Peyer's patch (tissue), 4 donors: Measurements from ENCODE around the gene ETV4. TPM values are rescaled to one million over a fixed set of nuclear protein-coding genes. Genes with fewer than 3 reads are reported as not detected.

ENCODE experiments used
- DNase-seq, 3 donors: peaks; one replicate each; pipeline ENCODE4 v3.0.0-alpha.2; 2017 to 2019
- H3K27ac ChIP-seq, 4 donors: fragments of 200-600 bp; sonication (generic); one replicate each; pipeline ENCODE4 v1.5.1; 2016 to 2019
- H3K27me3 ChIP-seq, 2 donors: fragments of 200-600 bp; sonication (generic); one replicate each; pipeline ENCODE4 v1.5.1; 2019
- H3K36me3 ChIP-seq, 3 donors: fragments of 200-600 bp; sonication (generic); one replicate each; pipeline ENCODE4 v1.5.1; 2016 to 2019
- H3K4me1 ChIP-seq, 4 donors: fragments of 200-600 bp; sonication (generic); one replicate each; pipeline ENCODE4 v1.5.1; 2016 to 2019
- H3K4me3 ChIP-seq, 4 donors: fragments of 200-600 bp; sonication (generic); 1 replicate in 3 of 4; 2 replicates in 1 of 4; pipeline ENCODE4 v1.5.1; 2016 to 2019; ENCODE audit warnings: mild to moderate bottlenecking in 1 of 4
- H3K9me3 ChIP-seq, 4 donors: fragments of 200-600 bp; sonication (generic); one replicate each; pipeline ENCODE4 v1.5.1; 2016 to 2019; ENCODE audit warnings: mild to moderate bottlenecking in 1 of 4
- CTCF ChIP-seq, 6 experiments: fragments of 450-650 bp in 4 of 6; fragments of 200-600 bp in 2 of 6; sonication (generic) in 1 of 6; IDR thresholded peaks; one replicate each; pipeline ENCODE4 v1.5.1; 2017 to 2019; ENCODE audit warnings: antibody characterized with exemption in 6 of 6, mild to moderate bottlenecking in 3 of 6, moderate library complexity in 1 of 6
- POLR2A ChIP-seq, 2 donors: fragments of 450-650 bp; IDR thresholded peaks; one replicate each; pipeline ENCODE4 v1.5.1; 2017; ENCODE audit warnings: antibody characterized with exemption in 2 of 2, mild to moderate bottlenecking in 2 of 2, moderate library complexity in 2 of 2
- total RNA-seq, 4 donors: library from RNA; depleted of rRNA; stranded (reverse); fragments of >200 nt; gene quantifications; one replicate each; pipeline ENCODE4 v1.1.0, GENCODE V29; 2016

Gene ETV4
- total RNA-seq, 4 donors from 2014 or later: 3.0 to 20.2 (median 9.3) TPM

DNA sequence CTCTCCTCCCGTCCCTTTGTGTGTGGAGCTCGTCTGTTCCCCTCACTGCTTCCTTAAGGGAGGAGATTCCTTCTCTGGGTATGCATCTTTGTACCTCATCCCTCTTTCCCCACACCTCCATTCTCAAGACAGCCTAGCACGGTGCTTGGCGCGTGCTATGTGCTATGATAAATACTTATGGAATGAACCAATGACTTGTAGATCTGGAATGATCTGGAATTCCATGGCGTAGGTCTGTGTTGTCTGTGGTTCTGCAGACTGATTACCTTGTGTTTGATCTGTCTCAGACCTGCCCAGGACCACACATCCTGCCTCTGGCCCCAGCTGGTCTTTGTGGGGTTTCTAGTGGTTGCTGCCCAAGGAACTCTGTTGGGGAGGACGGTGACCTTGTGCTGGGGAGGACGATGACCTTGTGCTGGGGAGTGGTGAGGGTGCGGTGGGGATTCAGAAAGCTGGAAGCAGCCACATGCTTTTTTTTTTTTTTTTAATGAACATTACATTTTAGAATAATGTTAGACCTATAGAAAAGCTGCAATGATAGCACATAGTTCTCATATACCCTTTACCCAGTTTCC lies 33.5 kb upstream of the ETV4 start:
- Histone ChIP-seq H3K4me1 (peaks cover 0 to 27% (median 11%) of the 10 kb centered on the region in 4 donors), H3K9me3 (no peaks in the 10 kb centered on the region), H3K27ac (peak overlapping the region in 1 of 4 donors; percentile 3), H3K4me3 (no peak overlapping the region), H3K36me3 (no peaks in the 10 kb centered on the region), H3K27me3 (no peaks in the 10 kb centered on the region)
- TF ChIP-seq POLR2A (IDR thresholded peaks at IDR 0.05) (no peak), CTCF (IDR thresholded peaks at IDR 0.05) (no peak)
- no peak for DNase-seq

DNA sequence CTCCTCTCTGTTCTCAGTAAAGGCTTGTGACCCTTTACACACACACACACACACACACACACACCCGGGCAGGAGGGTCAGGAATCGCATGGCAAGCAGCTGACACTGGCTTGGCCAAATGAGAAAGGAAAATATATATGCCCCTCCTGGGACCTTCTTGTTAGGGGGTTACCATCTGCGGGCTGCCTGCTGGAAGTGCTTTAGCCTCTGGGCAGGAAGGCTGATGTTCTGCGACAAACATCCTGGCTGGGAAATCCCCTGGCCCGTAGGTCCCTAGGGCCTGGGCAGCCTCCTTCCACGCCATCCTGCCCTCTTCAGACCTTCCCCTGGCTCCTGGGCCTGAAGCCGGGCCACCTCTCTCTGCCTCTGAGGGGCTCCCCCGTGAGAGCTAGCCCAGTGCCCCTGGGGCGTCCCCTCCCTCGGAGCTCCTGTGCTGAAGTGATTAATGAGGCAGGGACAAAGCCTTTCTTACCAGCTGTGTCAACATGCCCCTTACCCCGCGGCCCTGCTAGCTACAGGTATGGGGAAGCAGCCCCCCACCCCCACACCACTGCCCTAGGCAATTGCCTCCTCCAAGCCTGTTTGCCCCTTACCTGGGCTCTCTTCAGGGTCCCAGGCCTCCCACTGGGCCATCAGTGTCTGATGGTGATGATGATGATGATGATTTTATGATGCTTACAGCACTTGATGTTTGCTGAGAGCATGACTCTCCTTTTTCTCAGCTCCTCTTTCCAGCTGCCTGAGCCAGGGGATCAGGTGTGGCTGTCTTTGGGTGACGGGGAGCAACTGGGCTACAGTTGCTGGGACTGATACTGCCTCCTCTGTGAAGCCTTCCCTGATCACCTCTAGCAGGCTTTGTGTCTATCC lies 32.8 kb upstream of the ETV4 start:
- no peaks in the 10 kb centered on the region for H3K36me3 ChIP-seq
- H3K4me1 ChIP-seq: peaks cover 0 to 34% (median 11%) of the 10 kb centered on the region in 4 donors
- H3K9me3 ChIP-seq: no peaks in the 10 kb centered on the region
- no peaks in the 10 kb centered on the region for H3K27me3 ChIP-seq
- no peak for TF ChIP-seq CTCF (IDR thresholded peaks at IDR 0.05)
- TF ChIP-seq POLR2A (IDR thresholded peaks at IDR 0.05): no peak
- no peak overlapping the region for H3K4me3 ChIP-seq
- peak overlapping the region in 1 of 4 donors; percentile 3 for H3K27ac ChIP-seq
- peak in 2 of 3 donors; percentile 30 to 54 for DNase-seq

GRCh38 chr17:43578404-43578698 lies 32.2 kb upstream of the ETV4 start:
- Histone ChIP-seq H3K36me3 (no peaks in the 10 kb centered on the region), H3K4me1 (peaks cover 0 to 35% (median 11%) of the 10 kb centered on the region in 4 donors), H3K9me3 (no peaks in the 10 kb centered on the region), H3K4me3 (no peak overlapping the region), H3K27me3 (no peaks in the 10 kb centered on the region), H3K27ac (no peak overlapping the region)
- DNase-seq: no peak
- TF ChIP-seq CTCF (IDR thresholded peaks at IDR 0.05): no peak
- no peak for TF ChIP-seq POLR2A (IDR thresholded peaks at IDR 0.05)

DNA sequence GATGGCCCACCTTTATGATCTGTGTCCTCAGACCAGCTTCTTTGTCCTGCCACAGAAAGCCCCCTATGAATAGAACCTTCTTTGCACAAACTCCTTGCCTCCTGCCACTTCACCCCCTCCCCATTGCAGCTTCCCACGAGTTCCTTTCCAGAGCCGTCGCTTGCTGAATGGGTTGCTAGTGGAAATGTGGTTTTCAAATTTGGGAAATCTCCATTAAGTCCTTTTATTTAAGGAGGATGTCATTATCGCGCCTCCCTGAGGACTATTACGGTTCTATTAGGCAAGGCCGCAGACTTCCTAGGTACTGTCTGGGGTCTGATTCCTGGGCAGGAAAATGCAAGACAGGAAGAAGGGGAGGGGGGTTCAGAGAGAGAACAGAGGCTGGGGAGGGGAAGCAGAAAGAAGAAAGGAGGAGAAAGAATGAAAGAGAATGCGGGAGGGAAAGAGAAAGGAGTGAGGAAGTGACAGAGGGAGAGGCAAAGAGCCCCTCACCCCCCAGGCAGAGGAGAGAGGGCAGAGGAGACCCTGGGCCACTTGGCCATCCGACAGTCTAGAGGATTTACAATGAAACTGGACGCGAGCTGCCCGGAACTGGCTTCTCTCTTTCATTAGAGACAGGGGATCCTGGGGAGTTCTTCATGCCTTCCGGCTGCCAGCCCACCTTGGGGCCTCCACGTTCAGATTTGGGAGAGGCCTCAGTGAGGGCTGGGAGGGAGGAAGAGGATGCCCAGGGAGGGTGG lies 31.7 kb upstream of the ETV4 start:
- H3K9me3 ChIP-seq: no peaks in the 10 kb centered on the region
- H3K27ac ChIP-seq: no peak overlapping the region
- H3K36me3 ChIP-seq: no peaks in the 10 kb centered on the region
- H3K27me3 ChIP-seq: no peaks in the 10 kb centered on the region
- TF ChIP-seq CTCF (IDR thresholded peaks at IDR 0.05) (no peak), POLR2A (IDR thresholded peaks at IDR 0.05) (no peak)
- H3K4me3 ChIP-seq: no peak overlapping the region
- peaks cover 0 to 35% (median 11%) of the 10 kb centered on the region in 4 donors for H3K4me1 ChIP-seq
- DNase-seq: no peak

GRCh38 chr17:43576563-43577229 lies 30.6 kb upstream of the ETV4 start:
- Histone ChIP-seq H3K4me3 (no peak overlapping the region), H3K27me3 (no peaks in the 10 kb centered on the region), H3K27ac (no peak overlapping the region), H3K36me3 (no peaks in the 10 kb centered on the region), H3K9me3 (no peaks in the 10 kb centered on the region), H3K4me1 (peaks cover 0 to 31% (median 11%) of the 10 kb centered on the region in 4 donors)
- DNase-seq: peak; percentile 55 to 84 (median 81)
- no peak for TF ChIP-seq POLR2A (IDR thresholded peaks at IDR 0.05)
- peak; percentile 75 to 95 (median 94) for TF ChIP-seq CTCF (IDR thresholded peaks at IDR 0.05)
